Liver (tissue), 9 donors: Measurements from ENCODE around the gene RFC2. TPM values are rescaled to one million over a fixed set of nuclear protein-coding genes. Genes with fewer than 3 reads are reported as not detected.

ENCODE experiments used
- DNase-seq: peaks from one replicate; pipeline ENCODE4 v3.0.0-alpha.2; 2017; ENCODE audit warnings: low spot score
- H3K27ac ChIP-seq, 2 donors: one replicate each; pipeline ENCODE4 v1.7.0; 2013; ENCODE audit warnings: inconsistent platforms in 2 of 2, low read length in 2 of 2, control low read depth in 1 of 2, low read depth in 1 of 2, mild to moderate bottlenecking in 1 of 2
- H3K27me3 ChIP-seq, 4 donors: one replicate each; pipeline versions ENCODE4 v1.6.1 to v1.7.0; 2013; ENCODE audit warnings: low read length in 3 of 4, inconsistent platforms in 1 of 4, mild to moderate bottlenecking in 1 of 4, moderate library complexity in 1 of 4; ENCODE audit not compliant: control insufficient read depth in 4 of 4, insufficient read depth in 4 of 4
- H3K36me3 ChIP-seq, 4 donors: one replicate each; pipeline versions ENCODE4 v1.6.1 to v1.7.0; 2013; ENCODE audit warnings: low read length in 3 of 4, mild to moderate bottlenecking in 3 of 4, low read depth in 1 of 4, moderate library complexity in 1 of 4; ENCODE audit not compliant: control insufficient read depth in 4 of 4, insufficient read depth in 3 of 4
- H3K4me1 ChIP-seq, 4 donors: one replicate each; pipeline versions ENCODE4 v1.6.1 to v1.7.0; 2013; ENCODE audit warnings: low read length in 3 of 4, mild to moderate bottlenecking in 3 of 4, moderate library complexity in 1 of 4; ENCODE audit not compliant: control insufficient read depth in 4 of 4, insufficient read depth in 4 of 4
- H3K4me3 ChIP-seq, 3 donors: one replicate each; pipeline versions ENCODE4 v1.6.1 to v1.7.0; 2013; ENCODE audit warnings: low read length in 3 of 3, control low read depth in 1 of 3, low read depth in 1 of 3, mild to moderate bottlenecking in 1 of 3
- H3K9ac ChIP-seq, 2 donors: one replicate each; pipeline ENCODE4 v1.7.0; 2013; ENCODE audit warnings: low read length in 2 of 2, mild to moderate bottlenecking in 2 of 2, moderate library complexity in 2 of 2, control low read depth in 1 of 2, low read depth in 1 of 2
- H3K9me3 ChIP-seq, 4 donors: one replicate each; pipeline versions ENCODE4 v1.6.1 to v1.7.0; 2013; ENCODE audit warnings: low read length in 3 of 4; ENCODE audit not compliant: control insufficient read depth in 4 of 4
- EGR1 ChIP-seq, 2 donors: IDR thresholded peaks; 2 replicates each; pipeline ENCODE4 v1.6.1; 2016 to 2018; ENCODE audit warnings: antibody characterized with exemption in 2 of 2, low read depth in 2 of 2
- FOXA2 ChIP-seq: IDR thresholded peaks from 2 replicates; pipeline ENCODE4 v1.6.1; 2016; ENCODE audit warnings: antibody characterized with exemption
- GABPA ChIP-seq, 2 donors: IDR thresholded peaks in 1 of 2; conservative IDR thresholded peaks in 1 of 2; 2 replicates each; pipeline ENCODE4 v1.6.1; 2016; ENCODE audit warnings: antibody characterized with exemption in 2 of 2, mild to moderate bottlenecking in 1 of 2, moderate library complexity in 1 of 2
- HNF4G ChIP-seq: IDR thresholded peaks from 2 replicates; pipeline ENCODE4 v1.6.1; 2016; ENCODE audit warnings: antibody characterized with exemption
- JUND ChIP-seq, 2 donors: IDR thresholded peaks; 2 replicates each; pipeline ENCODE4 v1.6.1; 2016; ENCODE audit warnings: antibody characterized with exemption in 2 of 2
- NR2F2 ChIP-seq: IDR thresholded peaks from 2 replicates; pipeline ENCODE4 v1.6.1; 2016; ENCODE audit warnings: antibody characterized with exemption
- RAD21 ChIP-seq, 2 donors: IDR thresholded peaks; 2 replicates each; pipeline ENCODE4 v1.6.1; 2016; ENCODE audit warnings: antibody characterized with exemption in 2 of 2, mild to moderate bottlenecking in 2 of 2
- RXRA ChIP-seq, 2 donors: IDR thresholded peaks; 2 replicates each; pipeline ENCODE4 v1.6.1; 2017 to 2018; ENCODE audit warnings: antibody characterized with exemption in 2 of 2, mild to moderate bottlenecking in 1 of 2
- SP1 ChIP-seq: IDR thresholded peaks from 2 replicates; pipeline ENCODE4 v1.6.1; 2018; ENCODE audit warnings: antibody characterized with exemption, mild to moderate bottlenecking
- TAF1 ChIP-seq: conservative IDR thresholded peaks from 2 replicates; pipeline ENCODE4 v1.6.1; 2016; ENCODE audit warnings: antibody characterized with exemption, mild to moderate bottlenecking
- YY1 ChIP-seq: IDR thresholded peaks from 2 replicates; pipeline ENCODE4 v1.6.1; 2016; ENCODE audit warnings: antibody characterized with exemption, mild to moderate bottlenecking
- WGBS: extraction: QIAGEN DNeasy Blood & Tissue Kit; methylation state at CpG from one replicate; pipeline ENCODE4 v1.1.7; 2013; 5-methylcytosine and 5-hydroxymethylcytosine counted together
- polyA plus RNA-seq, 2 donors: library from polyadenylated mRNA; stranded (reverse) in 1 of 2; unstranded in 1 of 2; fragments of 200-250 nt in 1 of 2; fragments of >200 nt in 1 of 2; fragmentation: Nextera tagmentation in 1 of 2; extraction: Ambion mirVana in 1 of 2; gene quantifications; one replicate each; pipeline versions ENCODE4 v1.2.1 to v1.2.3, GENCODE V29; 2013 to 2015
- total RNA-seq, 2 donors: library from RNA; depleted of rRNA; stranded (reverse); fragments of >200 nt; gene quantifications; one replicate each; pipeline ENCODE4 v1.2.3, GENCODE V29; 2014
- TF ChIP-seq, protein P1 (sequence below): IDR thresholded peaks from 2 replicates; pipeline ENCODE4 v1.6.1; 2016; ENCODE audit warnings: antibody characterized with exemption
- TF ChIP-seq, protein P2 (sequence below): IDR thresholded peaks from 2 replicates; pipeline ENCODE4 v1.6.1; 2016; ENCODE audit warnings: antibody characterized with exemption
- TF ChIP-seq, protein P3 (sequence below): IDR thresholded peaks from 2 replicates; pipeline ENCODE4 v1.6.1; 2016; ENCODE audit warnings: antibody characterized with exemption, mild to moderate bottlenecking
- TF ChIP-seq, protein P4 (sequence below): fragments of 150-350 bp; IDR thresholded peaks from 2 replicates; pipeline ENCODE4 v1.5.1; 2017; ENCODE audit warnings: improper control_type of control experiment, low read depth, low read length; ENCODE audit not compliant: missing input control
- TF ChIP-seq, protein P5 (sequence below): IDR thresholded peaks from 2 replicates; pipeline ENCODE4 v1.6.1; 2016; ENCODE audit warnings: antibody characterized with exemption
- donor health status: healthy.
- donor health status: healthy.
- donor health status: healthy.
- donor health status: healthy.
- donor health status: healthy.

RFC2 gene
- total and polyA plus RNA-seq, 4 donors = 12.8 to 23.8 (median 14.8) TPM

GRCh38 chr7:74302745-74303221 is 48.6 kb upstream of the RFC2 start:
- Histone ChIP-seq H3K4me3 (no peak overlapping the region), H3K9ac (no peak overlapping the region), H3K27ac (no peak overlapping the region), H3K9me3 (no peaks in the 10 kb centered on the region), H3K27me3 (no peaks in the 10 kb centered on the region), H3K4me1 (no peaks in the 10 kb centered on the region), H3K36me3 (no peaks in the 10 kb centered on the region)
- no peak for TF ChIP-seq HNF4G
- TF ChIP-seq GABPA (IDR thresholded peaks at IDR 0.05 in 1 of 2, conservative IDR thresholded peaks at IDR 0.05 in 1 of 2) = no peak
- no peak for TF ChIP-seq RXRA (IDR thresholded peaks at IDR 0.05)
- no peak for TF ChIP-seq JUND (IDR thresholded peaks at IDR 0.05)
- no peak for TF ChIP-seq SP1
- TF ChIP-seq, protein P1, sequence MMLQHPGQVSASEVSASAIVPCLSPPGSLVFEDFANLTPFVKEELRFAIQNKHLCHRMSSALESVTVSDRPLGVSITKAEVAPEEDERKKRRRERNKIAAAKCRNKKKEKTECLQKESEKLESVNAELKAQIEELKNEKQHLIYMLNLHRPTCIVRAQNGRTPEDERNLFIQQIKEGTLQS = no peak
- TF ChIP-seq NR2F2 = no peak
- no peak for DNase-seq
- WGBS = 75% methylated on average over 10 of the region's 10 CpGs

GRCh38 chr7:74300926-74301325 is 46.7 kb upstream of the RFC2 start:
- no peaks in the 10 kb centered on the region for H3K36me3 ChIP-seq
- H3K27ac ChIP-seq = no peak overlapping the region
- no peak for DNase-seq
- H3K9ac ChIP-seq = no peak overlapping the region
- H3K27me3 ChIP-seq = no peaks in the 10 kb centered on the region
- H3K9me3 ChIP-seq = no peaks in the 10 kb centered on the region
- H3K4me1 ChIP-seq = no peaks in the 10 kb centered on the region
- no peak overlapping the region for H3K4me3 ChIP-seq
- TF ChIP-seq, protein P2, sequence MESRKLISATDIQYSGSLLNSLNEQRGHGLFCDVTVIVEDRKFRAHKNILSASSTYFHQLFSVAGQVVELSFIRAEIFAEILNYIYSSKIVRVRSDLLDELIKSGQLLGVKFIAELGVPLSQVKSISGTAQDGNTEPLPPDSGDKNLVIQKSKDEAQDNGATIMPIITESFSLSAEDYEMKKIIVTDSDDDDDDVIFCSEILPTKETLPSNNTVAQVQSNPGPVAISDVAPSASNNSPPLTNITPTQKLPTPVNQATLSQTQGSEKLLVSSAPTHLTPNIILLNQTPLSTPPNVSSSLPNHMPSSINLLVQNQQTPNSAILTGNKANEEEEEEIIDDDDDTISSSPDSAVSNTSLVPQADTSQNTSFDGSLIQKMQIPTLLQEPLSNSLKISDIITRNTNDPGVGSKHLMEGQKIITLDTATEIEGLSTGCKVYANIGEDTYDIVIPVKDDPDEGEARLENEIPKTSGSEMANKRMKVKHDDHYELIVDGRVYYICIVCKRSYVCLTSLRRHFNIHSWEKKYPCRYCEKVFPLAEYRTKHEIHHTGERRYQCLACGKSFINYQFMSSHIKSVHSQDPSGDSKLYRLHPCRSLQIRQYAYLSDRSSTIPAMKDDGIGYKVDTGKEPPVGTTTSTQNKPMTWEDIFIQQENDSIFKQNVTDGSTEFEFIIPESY = no peak
- no peak for TF ChIP-seq YY1
- TF ChIP-seq JUND (IDR thresholded peaks at IDR 0.05) = no peak
- TF ChIP-seq GABPA (IDR thresholded peaks at IDR 0.05 in 1 of 2, conservative IDR thresholded peaks at IDR 0.05 in 1 of 2) = no peak
- TF ChIP-seq NR2F2 = no peak
- TF ChIP-seq, protein P3, sequence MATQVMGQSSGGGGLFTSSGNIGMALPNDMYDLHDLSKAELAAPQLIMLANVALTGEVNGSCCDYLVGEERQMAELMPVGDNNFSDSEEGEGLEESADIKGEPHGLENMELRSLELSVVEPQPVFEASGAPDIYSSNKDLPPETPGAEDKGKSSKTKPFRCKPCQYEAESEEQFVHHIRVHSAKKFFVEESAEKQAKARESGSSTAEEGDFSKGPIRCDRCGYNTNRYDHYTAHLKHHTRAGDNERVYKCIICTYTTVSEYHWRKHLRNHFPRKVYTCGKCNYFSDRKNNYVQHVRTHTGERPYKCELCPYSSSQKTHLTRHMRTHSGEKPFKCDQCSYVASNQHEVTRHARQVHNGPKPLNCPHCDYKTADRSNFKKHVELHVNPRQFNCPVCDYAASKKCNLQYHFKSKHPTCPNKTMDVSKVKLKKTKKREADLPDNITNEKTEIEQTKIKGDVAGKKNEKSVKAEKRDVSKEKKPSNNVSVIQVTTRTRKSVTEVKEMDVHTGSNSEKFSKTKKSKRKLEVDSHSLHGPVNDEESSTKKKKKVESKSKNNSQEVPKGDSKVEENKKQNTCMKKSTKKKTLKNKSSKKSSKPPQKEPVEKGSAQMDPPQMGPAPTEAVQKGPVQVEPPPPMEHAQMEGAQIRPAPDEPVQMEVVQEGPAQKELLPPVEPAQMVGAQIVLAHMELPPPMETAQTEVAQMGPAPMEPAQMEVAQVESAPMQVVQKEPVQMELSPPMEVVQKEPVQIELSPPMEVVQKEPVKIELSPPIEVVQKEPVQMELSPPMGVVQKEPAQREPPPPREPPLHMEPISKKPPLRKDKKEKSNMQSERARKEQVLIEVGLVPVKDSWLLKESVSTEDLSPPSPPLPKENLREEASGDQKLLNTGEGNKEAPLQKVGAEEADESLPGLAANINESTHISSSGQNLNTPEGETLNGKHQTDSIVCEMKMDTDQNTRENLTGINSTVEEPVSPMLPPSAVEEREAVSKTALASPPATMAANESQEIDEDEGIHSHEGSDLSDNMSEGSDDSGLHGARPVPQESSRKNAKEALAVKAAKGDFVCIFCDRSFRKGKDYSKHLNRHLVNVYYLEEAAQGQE = no peak
- no peak for TF ChIP-seq RXRA (IDR thresholded peaks at IDR 0.05)
- TF ChIP-seq RAD21 (IDR thresholded peaks at IDR 0.05) = no peak
- TF ChIP-seq FOXA2 = no peak
- no peak for TF ChIP-seq TAF1
- TF ChIP-seq EGR1 (IDR thresholded peaks at IDR 0.05; ENCODE audit: low read depth in 2 of 2) = no peak
- TF ChIP-seq SP1 = no peak
- TF ChIP-seq, protein P4, sequence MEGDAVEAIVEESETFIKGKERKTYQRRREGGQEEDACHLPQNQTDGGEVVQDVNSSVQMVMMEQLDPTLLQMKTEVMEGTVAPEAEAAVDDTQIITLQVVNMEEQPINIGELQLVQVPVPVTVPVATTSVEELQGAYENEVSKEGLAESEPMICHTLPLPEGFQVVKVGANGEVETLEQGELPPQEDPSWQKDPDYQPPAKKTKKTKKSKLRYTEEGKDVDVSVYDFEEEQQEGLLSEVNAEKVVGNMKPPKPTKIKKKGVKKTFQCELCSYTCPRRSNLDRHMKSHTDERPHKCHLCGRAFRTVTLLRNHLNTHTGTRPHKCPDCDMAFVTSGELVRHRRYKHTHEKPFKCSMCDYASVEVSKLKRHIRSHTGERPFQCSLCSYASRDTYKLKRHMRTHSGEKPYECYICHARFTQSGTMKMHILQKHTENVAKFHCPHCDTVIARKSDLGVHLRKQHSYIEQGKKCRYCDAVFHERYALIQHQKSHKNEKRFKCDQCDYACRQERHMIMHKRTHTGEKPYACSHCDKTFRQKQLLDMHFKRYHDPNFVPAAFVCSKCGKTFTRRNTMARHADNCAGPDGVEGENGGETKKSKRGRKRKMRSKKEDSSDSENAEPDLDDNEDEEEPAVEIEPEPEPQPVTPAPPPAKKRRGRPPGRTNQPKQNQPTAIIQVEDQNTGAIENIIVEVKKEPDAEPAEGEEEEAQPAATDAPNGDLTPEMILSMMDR = no peak
- no peak for TF ChIP-seq HNF4G
- TF ChIP-seq, protein P5, sequence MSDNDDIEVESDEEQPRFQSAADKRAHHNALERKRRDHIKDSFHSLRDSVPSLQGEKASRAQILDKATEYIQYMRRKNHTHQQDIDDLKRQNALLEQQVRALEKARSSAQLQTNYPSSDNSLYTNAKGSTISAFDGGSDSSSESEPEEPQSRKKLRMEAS = no peak
- WGBS = 92% methylated on average over 4 of the region's 4 CpGs
